NCI-H146 treated with DMSO at 0.1 percent for 48 hours (cell line): ENCODE data around the gene PI4K2A.

ENCODE experiments used
- DNase-seq: peaks from one replicate; lab custom pipeline; 2025; ENCODE audit not compliant: unreplicated experiment; lab: John Stamatoyannopoulos, UW

Gene PI4K2A

GRCh38 chr10:97640174-97640867 lies at the start of gene PI4K2A:
TSS of gene PI4K2A (plus strand) at chr10:97640671. CDS start at chr10:97640743, 72 bp downstream.
- DNase-seq, result peak; percentile 98

- DNase-seq, result no peak
These were observed 49.5 kb upstream of the PI4K2A start for GRCh38 chr10:97590748-97591495.

- DNase-seq, result no peak
These were observed 47.0 kb upstream of the PI4K2A start for GRCh38 chr10:97593421-97593820.

DNA sequence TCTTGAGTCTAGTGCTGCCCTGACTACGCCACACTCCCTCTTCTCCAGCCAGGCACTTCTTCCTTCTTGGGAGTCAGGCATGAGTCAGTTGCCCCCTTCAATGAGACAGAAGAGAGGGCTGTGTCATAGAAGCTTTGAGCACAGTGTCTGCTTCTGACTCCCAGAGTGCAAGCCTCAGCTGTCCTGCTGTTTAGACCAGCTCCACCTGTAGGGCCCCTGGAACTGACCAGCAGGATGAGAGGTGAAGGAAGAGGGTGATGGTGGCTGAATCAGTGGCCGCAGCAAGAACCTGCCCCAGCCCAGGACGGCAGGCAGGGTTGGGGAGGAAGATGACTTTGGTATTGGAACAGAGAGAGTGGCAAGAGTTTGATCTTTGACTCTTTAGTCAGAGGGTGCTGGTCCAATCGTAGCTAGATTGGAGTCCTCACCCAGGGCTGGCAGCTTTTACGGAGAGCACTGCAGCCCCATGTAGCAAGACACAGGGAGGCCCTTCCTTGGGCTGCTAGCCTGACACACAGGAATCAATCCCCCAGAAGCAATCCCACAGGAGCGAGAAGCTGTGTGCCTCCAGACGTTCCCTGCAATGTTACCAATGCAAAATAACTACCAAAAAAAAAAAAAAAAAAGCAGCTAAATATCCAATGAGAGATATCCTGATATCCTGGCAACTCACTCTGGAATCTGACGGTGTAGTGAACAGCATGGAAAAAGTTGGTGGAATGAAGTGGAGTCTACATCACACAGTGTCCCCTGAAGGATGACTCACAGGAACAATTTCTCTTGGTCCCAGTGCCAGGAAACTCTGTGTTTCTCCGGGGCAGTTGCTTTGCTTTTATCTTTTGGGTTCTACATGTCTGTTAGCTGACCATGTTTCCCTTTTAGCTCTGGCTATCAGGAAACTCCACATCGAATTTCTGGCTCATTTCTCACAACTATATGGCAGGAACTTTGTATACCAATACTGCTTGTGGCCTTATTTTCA lies 44.1 kb upstream of the PI4K2A start:
- no peak for DNase-seq

DNA sequence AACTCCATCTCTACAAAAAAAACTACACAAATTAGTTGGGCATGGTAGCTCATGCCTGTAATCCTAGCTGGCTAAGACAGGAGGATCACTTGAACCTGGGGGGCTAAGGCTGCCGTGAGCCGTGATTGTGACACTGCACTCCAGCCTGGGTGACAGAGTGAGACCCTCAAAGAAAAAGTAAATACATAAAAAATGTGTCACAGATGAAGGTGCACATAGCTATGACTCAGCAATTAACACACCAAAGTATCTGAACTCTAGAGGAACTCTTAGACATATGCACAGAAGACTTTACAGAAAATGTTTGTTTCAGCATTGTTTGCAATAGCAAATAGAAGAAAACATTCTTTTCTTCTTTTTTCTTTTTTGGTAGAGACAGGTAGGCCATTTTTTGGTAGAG lies 42.7 kb upstream of the PI4K2A start:
- no peak for DNase-seq

GRCh38 chr10:97598407-97599271 lies 41.8 kb upstream of the PI4K2A start:
- no peak for DNase-seq

GRCh38 chr10:97599272-97599619 lies 41.2 kb upstream of the PI4K2A start:
- DNase-seq, result no peak

DNA sequence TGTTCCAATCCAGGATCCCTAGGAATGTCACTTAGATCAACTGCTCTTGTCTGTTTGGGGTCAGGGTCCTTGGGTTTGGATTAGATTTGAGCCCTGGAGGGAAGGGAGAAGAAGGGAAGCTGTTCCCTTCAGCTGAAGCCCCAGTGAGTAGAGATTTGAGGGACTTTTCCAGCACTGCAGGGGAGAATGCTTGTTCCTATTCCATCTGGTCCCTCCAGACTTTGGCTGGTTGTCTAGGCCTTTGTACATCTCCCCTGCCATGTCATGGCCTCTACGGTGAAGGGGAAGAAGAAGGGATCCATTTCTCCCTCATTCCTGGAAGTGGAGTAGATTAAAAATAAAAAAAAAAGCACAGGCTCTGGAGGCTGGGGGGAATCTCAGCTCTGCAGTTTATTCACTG lies 39.9 kb upstream of the PI4K2A start:
- DNase-seq, result no peak

- DNase-seq, result no peak
These were observed 38.9 kb upstream of the PI4K2A start for GRCh38 chr10:97601268-97602215.

DNA sequence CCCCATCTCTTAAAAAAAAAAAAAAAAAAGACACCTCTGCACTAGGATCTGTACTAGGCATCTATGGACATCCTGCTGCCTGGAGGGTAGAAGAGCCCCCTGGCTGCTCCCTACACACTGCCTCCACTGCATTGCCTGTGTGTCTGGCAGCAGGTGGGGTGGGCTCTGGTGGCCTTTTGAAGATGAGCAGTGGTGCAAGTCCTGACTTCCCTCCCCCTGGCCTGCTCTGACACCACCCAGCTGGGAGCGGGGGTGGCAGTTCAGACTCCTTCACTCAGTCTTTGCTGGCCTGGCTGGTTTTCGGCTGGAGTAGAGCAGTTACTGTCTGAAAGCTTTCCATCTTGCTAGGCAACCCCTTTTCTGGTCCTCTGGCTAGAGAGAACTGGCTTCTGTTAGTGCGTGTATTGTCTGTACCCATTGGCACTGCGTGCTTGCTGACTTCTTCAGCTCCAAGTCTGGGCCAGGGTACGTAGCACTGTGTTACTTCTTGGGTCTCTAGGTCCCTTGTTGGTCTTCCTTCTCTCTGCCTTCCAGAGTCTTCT lies 33.3 kb upstream of the PI4K2A start:
- DNase-seq, result no peak

GRCh38 chr10:97608991-97609561 lies 31.4 kb upstream of the PI4K2A start:
- DNase-seq, result no peak

DNA sequence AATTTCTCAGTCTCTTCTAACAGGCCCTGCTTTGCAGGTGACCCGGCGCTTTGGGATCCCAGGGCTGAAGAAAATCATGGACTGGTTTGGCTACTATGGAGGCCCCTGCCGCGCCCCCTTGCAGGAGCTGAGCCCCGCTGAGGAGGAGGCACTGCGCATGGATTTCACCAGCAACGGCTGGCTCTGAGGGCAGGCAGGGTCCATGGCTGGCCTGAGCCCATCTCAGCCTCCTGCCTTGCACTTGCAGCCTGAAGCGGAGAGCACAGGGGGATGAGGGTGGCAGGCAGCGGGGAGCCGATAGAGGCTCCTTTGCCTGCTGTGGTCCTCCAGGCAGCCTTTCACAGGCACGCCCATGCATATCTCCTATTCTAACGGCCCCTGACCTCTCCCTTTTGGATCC lies 29.0 kb upstream of the PI4K2A start:
- no peak for DNase-seq

GRCh38 chr10:97612386-97612785 lies 28.1 kb upstream of the PI4K2A start:
- DNase-seq, result no peak

DNA sequence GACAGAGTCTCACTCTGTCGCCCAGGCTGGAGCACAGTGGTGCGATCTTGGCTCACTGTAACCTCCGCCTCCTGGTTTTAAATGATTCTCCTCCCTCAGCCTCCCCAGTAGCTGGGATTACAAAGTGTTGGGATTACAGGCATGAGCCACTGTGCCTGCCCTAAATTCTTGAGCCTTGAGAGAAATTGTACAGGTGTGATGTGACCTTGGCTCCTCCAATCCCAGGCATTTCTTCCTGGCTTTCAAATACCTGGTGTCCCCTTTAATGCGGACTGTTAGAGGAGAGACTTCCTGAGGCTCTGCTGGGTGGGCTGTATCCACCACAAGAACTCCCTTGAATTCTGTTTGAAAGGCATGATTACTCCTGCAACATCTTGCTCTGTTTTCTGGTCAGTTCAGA lies 22.2 kb upstream of the PI4K2A start:
- no peak for DNase-seq

DNA sequence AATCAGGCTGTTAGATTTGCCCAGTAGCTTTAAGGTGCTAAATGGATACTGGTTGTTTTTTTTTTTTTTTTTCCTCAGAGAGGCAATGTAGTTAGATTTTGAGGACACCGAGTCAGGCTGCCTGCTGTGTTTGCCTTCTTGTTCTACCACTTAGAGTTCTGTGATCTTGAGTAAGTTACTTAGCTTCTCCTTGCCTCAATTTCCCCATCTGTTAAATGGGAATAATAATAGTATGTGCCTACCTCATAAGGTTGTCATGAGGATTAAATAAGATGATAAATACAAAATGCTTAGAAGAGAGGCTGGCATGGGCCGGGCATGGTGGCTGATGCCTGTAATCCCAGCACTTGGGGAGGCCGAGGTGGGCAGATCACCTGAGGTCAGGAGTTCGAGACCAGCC lies 21.7 kb upstream of the PI4K2A start:
- no peak for DNase-seq

DNA sequence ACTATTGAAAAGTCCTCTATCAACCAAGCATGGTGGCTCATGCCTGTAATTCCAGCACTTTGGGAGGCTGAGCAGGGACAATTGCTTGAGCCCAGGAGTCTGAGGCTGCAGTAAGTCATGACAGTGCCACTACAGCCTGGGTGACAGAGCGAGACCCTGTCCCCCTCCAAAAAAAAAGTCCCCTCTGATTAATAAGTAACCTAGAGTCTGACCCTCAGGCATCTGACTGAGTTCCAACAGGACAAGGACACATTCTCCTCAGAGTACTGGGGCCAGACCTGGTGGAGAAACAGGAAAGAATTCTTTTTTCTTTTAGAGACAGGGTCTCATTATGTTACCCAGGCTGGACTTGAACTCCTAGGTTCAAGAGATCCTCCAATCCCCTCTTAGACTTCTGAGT lies 17.2 kb upstream of the PI4K2A start:
- DNase-seq, result no peak

DNA sequence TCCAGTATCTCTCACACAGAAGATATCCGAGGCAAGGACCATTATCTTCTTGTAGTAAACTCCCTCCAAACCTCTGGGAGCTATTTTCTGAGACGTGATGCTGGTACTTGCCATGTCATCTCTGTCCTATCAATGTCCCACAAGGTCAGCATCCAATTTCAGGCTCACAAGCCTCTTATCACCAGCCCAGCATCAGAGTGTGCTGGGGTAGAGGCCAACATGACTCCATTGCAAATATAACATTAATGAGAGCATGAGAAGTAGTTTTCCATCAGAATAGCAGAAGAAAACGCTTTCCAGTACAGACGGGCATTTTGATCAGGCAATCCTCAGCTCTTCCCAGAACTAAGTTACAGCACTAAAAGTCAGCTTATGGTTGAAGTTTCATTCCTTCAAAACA lies 12.7 kb upstream of the PI4K2A start:
- no peak for DNase-seq

DNA sequence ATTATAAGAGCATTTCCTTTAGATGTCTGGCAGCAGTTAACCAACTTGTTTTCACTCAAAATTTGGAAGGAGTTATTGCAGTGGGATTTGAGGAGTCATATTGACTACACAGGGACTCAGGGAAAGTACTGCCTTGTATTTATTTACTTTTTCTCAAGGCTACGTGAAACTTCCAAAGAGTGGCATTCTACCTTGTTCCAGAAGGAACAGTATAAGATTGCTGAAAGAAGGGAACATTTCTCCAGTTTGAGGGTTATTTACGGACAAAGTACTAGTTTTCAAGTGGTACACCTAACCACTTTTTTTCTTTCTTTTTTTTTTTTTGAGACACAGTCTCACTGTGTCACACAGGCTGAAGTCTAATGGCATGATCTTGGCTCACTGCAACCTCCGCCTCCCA lies 12.2 kb upstream of the PI4K2A start:
- DNase-seq, result no peak

- no peak for DNase-seq
These were observed 11.2 kb upstream of the PI4K2A start for GRCh38 chr10:97629289-97629688.
